ENCODE results near the gene TLE3. TPM values are rescaled to one million over a fixed set of nuclear protein-coding genes. Genes with fewer than 3 reads are reported as not detected.

TLE3 gene
- total RNA-seq, 4 donors from 2014 or later, result 39.1 to 275 (median 71.6) TPM

GRCh38 chr15:70004826-70005225, 92.9 kb downstream of the TLE3 start:
- WGBS, 2 donors, result 88 to 95% methylated on average over 3 of the region's 3 CpGs
- intact Hi-C loops (cut with DNase I), result no loop called here

GRCh38 chr15:70002897-70003296, 94.8 kb downstream of the TLE3 start:
- TF ChIP-seq POLR2A (IDR thresholded peaks at IDR 0.05) (no peak), CTCF (IDR thresholded peaks at IDR 0.05) (no peak)
- WGBS, 2 donors, result 93% methylated on average over 2 of the region's 2 CpGs
- H3K4me3 ChIP-seq (replicated peaks in 1 of 3), result no peak overlapping the region
- peaks cover 0 to 5% of the 10 kb centered on the region in 2 donors for H3K4me1 ChIP-seq
- intact Hi-C loops (cut with DNase I), result no loop called here
- H3K36me3 ChIP-seq, result no peaks in the 10 kb centered on the region
- no peak overlapping the region for H3K27ac ChIP-seq
- no peaks in the 10 kb centered on the region for H3K27me3 ChIP-seq
- DNase-seq, result no peak
- H3K9me3 ChIP-seq, result no peaks in the 10 kb centered on the region

More at GRCh38 chr15:70004826-70005225, 92.9 kb downstream of the TLE3 start:
- peaks cover 4 to 5% of the 10 kb centered on the region in 2 donors for H3K4me1 ChIP-seq
- no peaks in the 10 kb centered on the region for H3K27me3 ChIP-seq
- no peak for TF ChIP-seq CTCF (IDR thresholded peaks at IDR 0.05)
- TF ChIP-seq POLR2A (IDR thresholded peaks at IDR 0.05), result no peak
- no peak for DNase-seq
- no peaks in the 10 kb centered on the region for H3K36me3 ChIP-seq
- no peak overlapping the region for H3K4me3 ChIP-seq (replicated peaks in 1 of 3)
- H3K27ac ChIP-seq, result no peak overlapping the region
- H3K9me3 ChIP-seq, result no peaks in the 10 kb centered on the region

- intact Hi-C loops (cut with DNase I), result no loop called here
- H3K9me3 ChIP-seq, result no peaks in the 10 kb centered on the region
- H3K4me1 ChIP-seq, result peaks cover 0 to 13% of the 10 kb centered on the region in 2 donors
- H3K36me3 ChIP-seq, result no peaks in the 10 kb centered on the region
- WGBS, 2 donors, result 84 to 86% methylated on average over 4 of the region's 4 CpGs
- TF ChIP-seq POLR2A (IDR thresholded peaks at IDR 0.05), result no peak
- no peak for TF ChIP-seq CTCF (IDR thresholded peaks at IDR 0.05)
- H3K27me3 ChIP-seq, result no peaks in the 10 kb centered on the region
- H3K27ac ChIP-seq, result no peak overlapping the region
- no peak for DNase-seq
- H3K4me3 ChIP-seq (replicated peaks in 1 of 3), result no peak overlapping the region
Measured at GRCh38 chr15:70001859-70002258, 95.9 kb downstream of the TLE3 start.

GRCh38 chr15:69999392-70000085, 98.2 kb downstream of the TLE3 start:
- 88 to 90% methylated on average over 17 of the region's 17 CpGs for WGBS, 2 donors
- intact Hi-C loops (cut with DNase I), result no loop called here
- H3K27me3 ChIP-seq, result no peaks in the 10 kb centered on the region
- no peak overlapping the region for H3K4me3 ChIP-seq (replicated peaks in 1 of 3)
- TF ChIP-seq POLR2A (IDR thresholded peaks at IDR 0.05), result no peak
- no peak for TF ChIP-seq CTCF (IDR thresholded peaks at IDR 0.05)
- DNase-seq, result no peak
- no peaks in the 10 kb centered on the region for H3K36me3 ChIP-seq
- no peaks in the 10 kb centered on the region for H3K9me3 ChIP-seq
- no peak overlapping the region for H3K27ac ChIP-seq
- peaks cover 0 to 13% of the 10 kb centered on the region in 2 donors for H3K4me1 ChIP-seq

- TF ChIP-seq CTCF (IDR thresholded peaks at IDR 0.05) (no peak), POLR2A (IDR thresholded peaks at IDR 0.05) (no peak)
- intact Hi-C loops (cut with DNase I), result no loop called here
- DNase-seq, result no peak
- Histone ChIP-seq H3K4me1 (peaks cover 0 to 13% of the 10 kb centered on the region in 2 donors), H3K4me3 (replicated peaks in 1 of 3) (no peak overlapping the region), H3K27ac (peak overlapping the region in 1 of 3 donors; percentile 11), H3K9me3 (no peaks in the 10 kb centered on the region), H3K27me3 (no peaks in the 10 kb centered on the region), H3K36me3 (no peaks in the 10 kb centered on the region)
- 83 to 93% methylated on average over 8 to 13 of the region's 15 CpGs for WGBS, 2 donors
Measured at GRCh38 chr15:69998541-69999391, 99.0 kb downstream of the TLE3 start.
